ENCODE results near the gene HIBADH. TPM values are rescaled to one million over a fixed set of nuclear protein-coding genes. Genes with fewer than 3 reads are reported as not detected.
"Not testable (repeated sequence)": the region's sequence is repeated elsewhere in the genome, so short reads cannot be mapped to it uniquely, and the experiment has no call there.

HIBADH gene
- total and polyA plus RNA-seq, 12 donors, result 24.7 to 94.0 (median 77.7) TPM

DNA sequence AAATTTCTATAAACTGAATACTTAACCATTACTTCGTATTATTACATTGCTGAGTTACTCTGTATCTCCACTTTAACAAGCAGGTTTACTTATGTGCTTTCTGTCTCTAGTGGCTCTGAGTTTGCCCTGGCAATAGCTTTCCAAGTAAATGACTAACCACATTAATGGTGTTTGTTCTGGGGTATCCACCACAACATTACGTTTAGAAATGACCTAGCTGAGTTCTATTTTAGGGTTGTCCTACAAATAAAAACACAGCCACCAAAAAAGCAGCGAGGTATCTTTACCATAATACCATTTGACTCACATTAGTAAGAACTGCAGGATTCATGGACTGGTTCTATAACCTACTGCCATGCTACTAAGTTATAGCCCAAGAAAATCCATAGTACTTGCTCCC, 83.1 kb downstream of the HIBADH start:
- DNase-seq, result no peak
- WGBS, 2 donors, result 75 to 78% methylated on average over 3 of the region's 3 CpGs
- no peaks in the 10 kb centered on the region for H3K27me3 ChIP-seq
- no peak for ATAC-seq
- no peak overlapping the region for H3K27ac ChIP-seq
- no peaks in the 10 kb centered on the region for H3K4me1 ChIP-seq
- no peaks in the 10 kb centered on the region for H3K9me3 ChIP-seq
- TF ChIP-seq, protein P1, sequence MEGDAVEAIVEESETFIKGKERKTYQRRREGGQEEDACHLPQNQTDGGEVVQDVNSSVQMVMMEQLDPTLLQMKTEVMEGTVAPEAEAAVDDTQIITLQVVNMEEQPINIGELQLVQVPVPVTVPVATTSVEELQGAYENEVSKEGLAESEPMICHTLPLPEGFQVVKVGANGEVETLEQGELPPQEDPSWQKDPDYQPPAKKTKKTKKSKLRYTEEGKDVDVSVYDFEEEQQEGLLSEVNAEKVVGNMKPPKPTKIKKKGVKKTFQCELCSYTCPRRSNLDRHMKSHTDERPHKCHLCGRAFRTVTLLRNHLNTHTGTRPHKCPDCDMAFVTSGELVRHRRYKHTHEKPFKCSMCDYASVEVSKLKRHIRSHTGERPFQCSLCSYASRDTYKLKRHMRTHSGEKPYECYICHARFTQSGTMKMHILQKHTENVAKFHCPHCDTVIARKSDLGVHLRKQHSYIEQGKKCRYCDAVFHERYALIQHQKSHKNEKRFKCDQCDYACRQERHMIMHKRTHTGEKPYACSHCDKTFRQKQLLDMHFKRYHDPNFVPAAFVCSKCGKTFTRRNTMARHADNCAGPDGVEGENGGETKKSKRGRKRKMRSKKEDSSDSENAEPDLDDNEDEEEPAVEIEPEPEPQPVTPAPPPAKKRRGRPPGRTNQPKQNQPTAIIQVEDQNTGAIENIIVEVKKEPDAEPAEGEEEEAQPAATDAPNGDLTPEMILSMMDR (IDR thresholded peaks at IDR 0.05), result no peak
- intact Hi-C loops (cut with DNase I), result loop anchor here in 8 of 10 donors (5.0 to 10.0 kb wide), 5 partner anchors 342 to 382 kb away; no protein-coding TSS in a partner anchor
- no peaks in the 10 kb centered on the region for H3K36me3 ChIP-seq
- no peak overlapping the region for H3K4me3 ChIP-seq

DNA sequence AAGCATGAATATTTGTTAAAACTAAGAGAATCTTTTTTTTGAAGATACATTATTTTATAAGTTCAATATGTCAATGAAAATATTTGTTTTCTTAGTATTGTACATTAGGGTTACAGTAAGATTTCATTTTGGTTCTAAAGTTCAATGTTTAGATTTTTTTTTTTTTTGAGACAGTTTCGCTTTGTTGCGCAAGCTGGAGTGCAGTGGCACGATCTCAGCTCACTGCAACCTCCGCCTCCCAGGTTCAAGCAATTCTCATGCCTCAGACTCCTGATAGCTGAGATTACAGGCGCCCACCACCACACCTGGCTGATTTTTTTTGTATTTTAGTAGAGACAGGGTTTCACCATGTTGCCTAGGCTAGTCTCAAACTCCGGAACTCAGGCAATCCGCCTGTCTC, 84.5 kb downstream of the HIBADH start:
- not testable (repeated sequence) for ATAC-seq, H3K27ac ChIP-seq, H3K4me1 ChIP-seq, DNase-seq, H3K4me3 ChIP-seq, H3K9me3 ChIP-seq, H3K27me3 ChIP-seq, H3K36me3 ChIP-seq
- WGBS, 2 donors, result 92 to 93% methylated on average over 7 of the region's 7 CpGs
- intact Hi-C loops (cut with DNase I), result loop anchor here in 8 of 10 donors (5.0 to 10.0 kb wide), 5 partner anchors 341 to 381 kb away; no protein-coding TSS in a partner anchor

DNA sequence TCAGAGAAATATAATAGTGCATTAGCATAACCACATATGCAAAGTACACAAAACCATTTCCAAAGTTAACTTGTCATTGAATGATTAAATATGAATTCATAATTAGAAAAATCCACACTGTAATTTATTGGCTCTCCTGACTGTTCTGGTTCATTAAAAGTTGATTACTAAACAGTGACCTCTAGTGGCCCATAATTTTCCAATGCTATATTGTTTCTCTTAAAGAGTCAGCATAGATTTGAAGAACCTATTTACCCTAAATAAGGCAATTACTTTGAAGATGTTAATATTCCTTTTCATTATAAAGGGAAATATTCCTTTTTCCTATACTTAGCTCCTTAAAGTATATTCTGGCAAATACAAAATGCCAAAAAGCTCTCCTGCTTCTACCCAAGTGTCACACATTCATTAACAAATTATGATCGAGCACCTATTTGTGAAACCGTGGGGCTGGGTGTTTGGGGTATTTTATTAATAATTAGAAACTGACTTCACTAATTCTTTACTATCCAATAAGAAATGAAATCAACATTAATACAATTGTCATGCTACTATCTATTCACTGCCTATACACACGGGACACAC, 86.2 kb downstream of the HIBADH start:
- H3K36me3 ChIP-seq, result no peaks in the 10 kb centered on the region
- 93 to 96% methylated on average over 3 of the region's 3 CpGs for WGBS, 2 donors
- H3K4me1 ChIP-seq, result no peaks in the 10 kb centered on the region
- no peaks in the 10 kb centered on the region for H3K27me3 ChIP-seq
- ATAC-seq (peak in 1 of 8 donors; percentile 65), DNase-seq (no peak)
- TF ChIP-seq, protein P1 (IDR thresholded peaks at IDR 0.05), result peak; percentile 22 to 80 (median 70)
- no peak overlapping the region for H3K27ac ChIP-seq
- H3K4me3 ChIP-seq, result no peak overlapping the region
- no peaks in the 10 kb centered on the region for H3K9me3 ChIP-seq
- intact Hi-C loops (cut with DNase I), result loop anchor here in 8 of 10 donors (5.0 to 10.0 kb wide), 5 partner anchors 339 to 379 kb away; no protein-coding TSS in a partner anchor

DNA sequence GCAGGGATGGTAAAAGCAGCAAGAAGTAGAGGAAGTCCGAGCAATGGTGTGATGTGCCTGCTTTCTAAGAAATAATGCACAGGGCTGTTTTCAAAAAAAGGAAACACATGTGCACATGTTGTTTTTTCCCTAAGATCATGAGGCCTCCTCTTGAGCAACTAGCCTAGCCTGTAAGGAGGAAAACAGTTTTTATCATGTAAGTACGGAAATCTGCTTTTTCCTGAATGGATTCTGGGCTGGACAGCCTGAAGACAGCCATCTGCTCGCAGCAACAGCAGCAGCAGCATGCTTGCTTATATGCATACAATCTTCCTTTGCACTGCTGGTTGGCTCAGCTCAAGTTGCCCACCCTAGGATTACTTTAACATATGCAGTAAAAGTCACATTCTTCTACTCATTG, 87.1 kb downstream of the HIBADH start:
- no peak for DNase-seq
- TF ChIP-seq, protein P1 (IDR thresholded peaks at IDR 0.05), result no peak
- peak in 1 of 8 donors; percentile 17 for ATAC-seq
- Histone ChIP-seq H3K27ac (no peak overlapping the region), H3K36me3 (no peaks in the 10 kb centered on the region), H3K4me3 (no peak overlapping the region), H3K4me1 (no peaks in the 10 kb centered on the region), H3K9me3 (no peaks in the 10 kb centered on the region), H3K27me3 (no peaks in the 10 kb centered on the region)
- 65 to 67% methylated on average over 3 of the region's 3 CpGs for WGBS, 2 donors
- intact Hi-C loops (cut with DNase I), result loop anchor here in 8 of 10 donors (5.0 to 10.0 kb wide), 5 partner anchors 338 to 378 kb away; no protein-coding TSS in a partner anchor

DNA sequence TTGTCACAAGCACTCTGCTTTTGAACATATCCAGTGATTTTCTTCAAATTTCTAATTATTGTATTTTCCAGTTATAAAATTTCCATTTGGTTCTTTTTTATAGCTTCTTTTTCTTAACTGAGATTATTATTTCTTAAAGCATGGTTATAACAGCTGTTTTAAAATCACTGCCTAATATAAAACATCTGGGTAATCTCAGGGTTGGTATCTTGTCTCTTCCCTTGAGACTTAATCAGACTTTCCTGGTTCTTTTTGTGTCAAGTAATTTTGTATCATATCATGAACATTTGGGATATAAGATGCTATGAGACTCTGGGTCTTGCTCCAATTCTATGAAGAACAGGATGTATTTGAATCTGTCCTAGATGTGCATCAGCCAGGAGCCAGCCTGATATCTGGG, 93.6 kb downstream of the HIBADH start:
- Histone ChIP-seq H3K36me3 (no peaks in the 10 kb centered on the region), H3K4me1 (no peaks in the 10 kb centered on the region), H3K27ac (no peak overlapping the region), H3K9me3 (peaks cover 0 to 8% (median 0%) of the 10 kb centered on the region in 11 donors), H3K4me3 (no peak overlapping the region), H3K27me3 (no peaks in the 10 kb centered on the region)
- no peak for ATAC-seq
- intact Hi-C loops (cut with DNase I), result no loop called here
- TF ChIP-seq, protein P1 (IDR thresholded peaks at IDR 0.05), result no peak
- DNase-seq, result no peak

Data from heart right ventricle (tissue), 16 donors.